GM15510 (cell line): Measurements from ENCODE around the gene DGKD.

Experiments
- POLR2A ChIP-seq: IDR thresholded peaks from 3 replicates; pipeline ENCODE4 v1.6.1; 2011; ENCODE audit warnings: borderline replicate concordance; ENCODE audit not compliant: insufficient read length; ENCODE audit errors: extremely low read depth

Gene DGKD

GRCh38 chr2:233497692-233498091, 143.4 kb downstream of the DGKD start:
- TF ChIP-seq POLR2A, result no peak

GRCh38 chr2:233498126-233498525, 143.8 kb downstream of the DGKD start:
- no peak for TF ChIP-seq POLR2A

GRCh38 chr2:233499928-233500327, 145.6 kb downstream of the DGKD start:
- no peak for TF ChIP-seq POLR2A

- TF ChIP-seq POLR2A, result no peak
Observed at GRCh38 chr2:233501198-233502076, 147.1 kb downstream of the DGKD start.

GRCh38 chr2:233503481-233503880, 149.2 kb downstream of the DGKD start:
- TF ChIP-seq POLR2A, result no peak

GRCh38 chr2:233503947-233504637, 149.8 kb downstream of the DGKD start:
- no peak for TF ChIP-seq POLR2A

GRCh38 chr2:233513953-233514655, 159.8 kb downstream of the DGKD start:
- no peak for TF ChIP-seq POLR2A

GRCh38 chr2:233519787-233520611, 165.7 kb downstream of the DGKD start:
- TF ChIP-seq POLR2A, result no peak
